GM23338 (cell line): ENCODE data around the gene TP53BP1.

Experiments used
- CTCF ChIP-seq, 2 experiments: fragments of 200-600 bp in 1 of 2; sonication (generic) in 1 of 2; conservative IDR thresholded peaks; 2 replicates each; pipeline versions ENCODE4 v1.5.1 to v1.6.1; 2016 to 2017; ENCODE audit warnings: antibody characterized with exemption in 2 of 2, low read depth in 2 of 2, mild to moderate bottlenecking in 2 of 2, moderate library complexity in 1 of 2
- POLR2AphosphoS5 ChIP-seq: IDR thresholded peaks from 2 replicates; pipeline ENCODE4 v1.6.1; 2016; ENCODE audit warnings: antibody characterized with exemption, low read depth
- REST ChIP-seq: IDR thresholded peaks from one replicate; pipeline ENCODE4 v1.6.1; 2018; ENCODE audit warnings: antibody characterized with exemption; ENCODE audit not compliant: unreplicated experiment

GRCh38 chr15:43508421-43508820 is 15.5 kb upstream of the TP53BP1 start:
- TF ChIP-seq CTCF (conservative IDR thresholded peaks at IDR 0.05; ENCODE audit: low read depth in 2 of 2) = no peak
- no peak for TF ChIP-seq POLR2AphosphoS5
- no peak for TF ChIP-seq REST
